T-cell (primary cell): ENCODE results near the gene NRF1. TPM values are rescaled to one million over a fixed set of nuclear protein-coding genes. Genes with fewer than 3 reads are reported as not detected.

Source experiments
- ATAC-seq, 4 experiments: fragments of 200-7000 bp in 3 of 4; fragments of 150-1000 bp in 1 of 4; cut with Tn5 transposase; replicated peaks in 1 of 4; 1 replicate in 3 of 4; 2 replicates in 1 of 4; pipeline ENCODE4 v1.10.0; 2021; ENCODE audit warnings: moderate library complexity in 3 of 4, mild to moderate bottlenecking in 2 of 4, moderate number of reproducible peaks in 1 of 4
- CTCF ChIA-PET, 2 donors: fragments of 300-600 bp; sonication (Branson Sonifier 250); formaldehyde crosslinking; loops; one replicate each; lab custom pipeline; 2022; ENCODE audit warnings: antibody characterized with exemption in 2 of 2; lab: Charles Lee
- POLR2A ChIA-PET, 2 donors: fragments of 300-600 bp; sonication (Branson Sonifier 250); formaldehyde crosslinking; loops; one replicate each; lab custom pipeline; 2022; ENCODE audit warnings: antibody characterized with exemption in 2 of 2; lab: Charles Lee
- DNase-seq, 35 experiments: peaks; one replicate each; pipeline versions ENCODE4 v3.0.0 to v3.0.0-alpha.2; 2013 to 2023
- H3K27ac ChIP-seq: one replicate; pipeline ENCODE4 v1.5.1; 2013; ENCODE audit warnings: low read length
- H3K27me3 ChIP-seq, 2 experiments: replicated peaks in 1 of 2; 1 replicate in 1 of 2; 2 replicates in 1 of 2; pipeline versions ENCODE4 v1.6.1 to v1.7.0; 2013; ENCODE audit warnings: low read length in 1 of 2, mixed read lengths in 1 of 2; ENCODE audit not compliant: control insufficient read depth in 2 of 2, insufficient read depth in 2 of 2; ENCODE audit errors: extremely low read depth in 1 of 2
- H3K36me3 ChIP-seq, 2 donors: 1 replicate in 1 of 2; 2 replicates in 1 of 2; pipeline versions ENCODE4 v1.6.1 to v1.7.0; 2013; ENCODE audit warnings: low read length in 1 of 2; ENCODE audit not compliant: control insufficient read depth in 2 of 2, insufficient read depth in 1 of 2; ENCODE audit errors: extremely low read depth in 1 of 2
- H3K4me1 ChIP-seq, 2 experiments: 1 replicate in 1 of 2; 2 replicates in 1 of 2; pipeline versions ENCODE4 v1.6.1 to v1.7.0; 2013; ENCODE audit warnings: low read length in 2 of 2, mixed read lengths in 1 of 2; ENCODE audit not compliant: insufficient read depth in 2 of 2, control insufficient read depth in 1 of 2; ENCODE audit errors: extremely low read depth in 1 of 2
- H3K4me3 ChIP-seq, 2 donors: 1 replicate in 1 of 2; 2 replicates in 1 of 2; pipeline versions ENCODE4 v1.5.1 to v1.7.0; 2013; ENCODE audit warnings: mild to moderate bottlenecking in 2 of 2, low read length in 1 of 2, moderate library complexity in 1 of 2; ENCODE audit not compliant: control insufficient read depth in 1 of 2; ENCODE audit errors: extremely low read depth in 1 of 2
- H3K9me3 ChIP-seq: 2 replicates; pipeline ENCODE4 v1.7.0; 2013
- H3K27ac Mint-ChIP-seq, 2 donors: one replicate each; pipeline ENCODE4 v1.8.0; 2020 to 2021; ENCODE audit warnings: mild to moderate bottlenecking in 2 of 2, mixed read lengths in 2 of 2
- H3K27me3 Mint-ChIP-seq, 2 donors: one replicate each; pipeline ENCODE4 v1.8.0; 2021 to 2022; ENCODE audit warnings: mixed read lengths in 2 of 2
- H3K36me3 Mint-ChIP-seq: one replicate; pipeline ENCODE4 v1.8.0; 2021; ENCODE audit warnings: mixed read lengths
- H3K4me1 Mint-ChIP-seq, 3 donors: one replicate each; pipeline ENCODE4 v1.8.0; 2020 to 2022; ENCODE audit warnings: mixed read lengths in 3 of 3, mild to moderate bottlenecking in 1 of 3
- H3K4me3 Mint-ChIP-seq, 3 donors: one replicate each; pipeline ENCODE4 v1.8.0; 2020 to 2022; ENCODE audit warnings: mild to moderate bottlenecking in 3 of 3, mixed read lengths in 3 of 3, moderate library complexity in 3 of 3
- H3K9me3 Mint-ChIP-seq, 3 donors: one replicate each; pipeline ENCODE4 v1.8.0; 2020 to 2022; ENCODE audit warnings: mixed read lengths in 3 of 3
- WGBS: methylation state at CpG from one replicate; pipeline ENCODE4 v1.1.5; 2013; ENCODE audit warnings: missing lambda C conversion rate; ENCODE audit not compliant: insufficient coverage; 5-methylcytosine and 5-hydroxymethylcytosine counted together
- total RNA-seq, 35 experiments: library from RNA in 6 of 35; stranded (reverse) in 6 of 35; fragments of 120-200 nt in 1 of 35; gene quantifications; one replicate each; pipeline versions ENCODE4 v1.2.1 to v1.2.4 and lab custom pipeline; 2013 to 2026

Gene NRF1
- total RNA-seq, 5 donors from 2014 or later (not counting 1 experiment from before 2014, with no cell fraction given) = 31.5 to 38.0 (median 35.6) TPM

DNA sequence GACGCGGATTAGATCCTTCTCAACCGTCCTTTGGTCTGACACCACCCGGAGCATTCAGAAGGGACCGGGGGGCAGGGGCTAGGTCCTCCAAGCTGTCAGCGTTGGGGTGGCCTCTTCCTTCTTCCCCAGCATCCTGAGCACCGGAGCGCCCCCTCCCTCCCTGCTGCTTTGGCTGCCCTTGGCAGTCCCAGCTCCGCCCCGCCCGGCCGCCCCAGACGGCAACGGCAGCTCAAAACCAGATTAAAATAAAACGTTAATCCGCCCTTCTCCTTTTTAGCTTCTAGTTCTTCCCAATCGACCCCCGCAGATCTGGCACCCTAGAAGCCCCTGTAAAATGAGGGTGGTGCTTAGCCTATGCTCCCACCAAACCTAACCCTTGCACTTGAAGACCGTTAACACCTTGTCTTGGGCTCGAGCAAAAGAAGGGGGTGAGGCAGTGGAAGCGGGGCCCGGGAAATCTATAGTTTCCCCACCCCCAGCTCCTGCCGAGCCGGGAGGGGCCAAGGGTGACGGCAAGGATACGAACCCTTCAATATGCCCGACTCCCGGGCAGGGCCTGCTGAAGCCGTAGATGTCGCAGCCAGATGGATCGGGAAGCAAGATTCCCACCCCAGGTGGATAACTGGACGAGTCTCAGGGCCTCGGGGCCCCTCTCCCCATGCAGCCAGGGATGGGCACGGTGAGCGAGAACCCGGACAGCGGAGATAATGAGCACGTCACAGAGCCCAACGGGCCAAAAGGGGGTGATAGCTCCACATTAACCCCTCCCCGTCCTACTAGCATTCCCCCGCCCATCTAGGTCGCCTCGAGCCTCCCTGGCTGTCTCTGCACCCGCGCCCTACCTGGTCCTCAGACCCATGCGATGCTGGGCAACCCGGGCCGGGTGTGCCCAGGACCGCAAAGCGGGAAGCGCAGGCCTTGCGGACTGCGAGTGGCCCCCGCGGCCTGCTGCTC lies 169.7 kb downstream of the NRF1 start:
- H3K4me3 ChIP-seq = peak overlapping the region; percentile 40 to 86
- Mint-ChIP-seq H3K36me3 (no peaks in the 10 kb centered on the region), H3K9me3 (no peaks in the 10 kb centered on the region), H3K4me1 (peaks cover 46 to 50% (median 46%) of the 10 kb centered on the region in 3 donors), H3K27ac (peak overlapping the region in 1 of 2 donors; percentile 17), H3K27me3 (peaks cover 40 to 62% of the 10 kb centered on the region in 2 donors), H3K4me3 (peak overlapping the region; percentile 71 to 86 (median 75))
- ChIA-PET POLR2A (interaction anchor here in 1 of 2 donors (0.6 kb wide), 1 partner anchor 55 kb away, joined by 3 read pairs; no protein-coding TSS in a partner anchor), CTCF (interaction anchor here (0.6 to 0.9 kb wide), 3 partner anchors 19 to 483 kb away, joined by 3 to 5 read pairs (median 3); no protein-coding TSS in a partner anchor)
- peaks cover 22 to 96% of the 10 kb centered on the region in 2 experiments for H3K27me3 ChIP-seq
- H3K36me3 ChIP-seq = no peaks in the 10 kb centered on the region
- DNase-seq (peak in 2 of 35 experiments; percentile 28 to 36), ATAC-seq (no peak)
- peaks cover 26 to 79% of the 10 kb centered on the region in 2 experiments for H3K4me1 ChIP-seq
- no peak overlapping the region for H3K27ac ChIP-seq
- 4% methylated on average over 46 of the region's 55 CpGs for WGBS
- no peaks in the 10 kb centered on the region for H3K9me3 ChIP-seq

DNA sequence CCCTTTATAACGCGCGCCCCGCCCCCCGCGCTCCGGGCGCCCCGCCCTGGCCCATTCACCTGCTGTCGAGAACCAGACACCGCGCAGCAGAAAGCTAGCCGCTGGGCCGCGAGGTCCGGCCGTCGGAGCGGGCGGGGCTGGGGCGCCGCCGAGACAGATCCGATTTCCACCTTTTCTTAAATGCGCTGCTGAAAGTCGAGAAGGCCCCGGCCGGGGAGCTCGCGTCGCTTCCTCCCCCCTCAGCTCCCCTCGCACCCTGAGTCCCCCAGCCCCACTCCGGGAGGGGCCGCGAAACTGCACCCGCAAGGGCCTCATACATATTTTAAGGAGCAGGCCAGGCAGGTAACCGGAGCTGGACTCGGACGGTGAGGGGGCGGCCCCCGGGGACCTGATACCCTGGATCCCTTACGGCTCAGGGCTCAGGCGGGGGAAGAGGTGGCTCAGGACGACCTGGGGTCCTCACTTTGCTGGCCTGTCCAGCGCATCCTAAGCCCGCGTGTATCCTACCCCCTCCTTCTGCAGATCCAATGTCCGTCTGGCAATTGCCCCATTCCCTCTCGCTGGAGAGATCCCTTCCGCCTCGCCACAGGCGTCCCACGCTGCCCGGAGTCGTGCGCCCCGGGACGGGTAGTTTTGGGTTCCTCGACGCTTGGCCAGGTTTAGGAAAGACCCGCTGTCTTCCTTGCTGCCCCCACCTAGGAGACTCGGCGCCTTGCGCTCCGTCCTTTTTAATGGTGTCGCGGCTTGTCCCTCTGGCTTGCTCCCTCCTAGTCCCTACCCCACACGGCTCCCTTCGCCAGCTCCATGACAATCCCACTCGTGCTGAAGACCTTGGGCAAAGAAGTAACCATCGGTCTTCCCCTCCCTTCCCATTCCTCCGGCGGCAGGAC lies 170.7 kb downstream of the NRF1 start:
- POLR2A ChIA-PET = no interaction called here
- H3K36me3 Mint-ChIP-seq = no peaks in the 10 kb centered on the region
- peak overlapping the region; percentile 45 to 86 (median 60) for H3K4me3 Mint-ChIP-seq
- H3K36me3 ChIP-seq = no peaks in the 10 kb centered on the region
- H3K27ac ChIP-seq = no peak overlapping the region
- peak overlapping the region in 1 of 2 donors; percentile 49 for H3K27ac Mint-ChIP-seq
- peaks cover 50 to 68% of the 10 kb centered on the region in 2 donors for H3K27me3 Mint-ChIP-seq
- peaks cover 25 to 98% of the 10 kb centered on the region in 2 experiments for H3K27me3 ChIP-seq
- H3K9me3 ChIP-seq = no peaks in the 10 kb centered on the region
- ATAC-seq = no peak
- no peaks in the 10 kb centered on the region for H3K9me3 Mint-ChIP-seq
- CTCF ChIA-PET = interaction anchor here in 1 of 2 donors (0.6 kb wide), 1 partner anchor 484 kb away, joined by 3 read pairs; no protein-coding TSS in a partner anchor
- WGBS = 7% methylated on average over 68 of the region's 73 CpGs
- peaks cover 46 to 55% (median 48%) of the 10 kb centered on the region in 3 donors for H3K4me1 Mint-ChIP-seq
- H3K4me3 ChIP-seq = peak overlapping the region; percentile 6 to 59
- H3K4me1 ChIP-seq = peaks cover 26 to 78% of the 10 kb centered on the region in 2 experiments
- DNase-seq = peak in 1 of 35 experiments; percentile 5

DNA sequence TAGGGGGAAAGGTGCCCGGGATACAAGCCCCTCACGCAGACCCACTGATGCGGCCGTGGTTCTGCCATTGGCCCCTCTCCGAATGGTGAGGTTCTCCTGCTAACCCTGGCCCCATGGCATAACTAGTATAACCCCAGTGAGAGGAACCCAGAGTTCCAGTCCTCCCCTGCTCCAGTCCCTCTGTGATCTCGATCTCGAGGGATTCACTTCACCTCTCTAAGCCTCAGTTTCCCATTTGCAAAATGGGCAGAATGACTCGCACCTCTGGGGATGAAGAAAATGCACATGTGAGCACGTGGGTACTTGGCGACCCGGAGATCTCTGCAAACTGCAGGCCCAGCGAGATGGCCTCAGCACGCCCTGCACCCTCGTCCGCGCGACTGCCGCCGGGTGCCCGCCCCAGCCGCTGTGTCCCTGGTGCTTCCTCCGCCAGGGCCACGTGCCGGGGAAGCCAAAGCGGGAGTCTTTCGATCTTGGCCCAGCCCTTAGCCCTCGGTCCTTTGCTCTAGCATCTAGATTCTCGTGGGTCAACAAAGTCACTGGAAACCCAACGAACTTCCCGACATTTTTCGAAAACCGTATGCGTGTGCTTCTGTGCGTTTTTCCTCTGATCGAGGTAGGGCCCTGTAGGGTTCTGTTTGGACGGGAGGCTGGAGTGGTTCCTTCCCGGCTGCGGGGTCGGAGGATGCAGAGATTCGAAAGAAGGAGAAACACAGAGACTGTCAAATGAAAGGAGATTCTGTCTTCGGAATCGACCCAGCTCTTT lies 171.5 kb downstream of the NRF1 start:
- Mint-ChIP-seq H3K9me3 (no peaks in the 10 kb centered on the region), H3K36me3 (no peaks in the 10 kb centered on the region), H3K4me1 (peaks cover 45 to 55% (median 48%) of the 10 kb centered on the region in 3 donors), H3K4me3 (peak overlapping the region; percentile 45 to 86 (median 60)), H3K27ac (peak overlapping the region in 1 of 2 donors; percentile 49), H3K27me3 (peaks cover 53 to 67% of the 10 kb centered on the region in 2 donors)
- 11% methylated on average over 40 of the region's 42 CpGs for WGBS
- H3K27ac ChIP-seq = no peak overlapping the region
- no peaks in the 10 kb centered on the region for H3K36me3 ChIP-seq
- H3K9me3 ChIP-seq = no peaks in the 10 kb centered on the region
- peaks cover 27 to 97% of the 10 kb centered on the region in 2 experiments for H3K27me3 ChIP-seq
- H3K4me1 ChIP-seq = peaks cover 26 to 72% of the 10 kb centered on the region in 2 experiments
- ChIA-PET CTCF (no interaction called here), POLR2A (interaction anchor here (0.6 to 0.7 kb wide), 2 partner anchors 69 to 166 kb away, joined by 4 to 8 read pairs; no protein-coding TSS in a partner anchor)
- H3K4me3 ChIP-seq = peak overlapping the region in 1 of 2 donors; percentile 59
- ATAC-seq (no peak), DNase-seq (peak in 1 of 35 experiments; percentile 17)

DNA sequence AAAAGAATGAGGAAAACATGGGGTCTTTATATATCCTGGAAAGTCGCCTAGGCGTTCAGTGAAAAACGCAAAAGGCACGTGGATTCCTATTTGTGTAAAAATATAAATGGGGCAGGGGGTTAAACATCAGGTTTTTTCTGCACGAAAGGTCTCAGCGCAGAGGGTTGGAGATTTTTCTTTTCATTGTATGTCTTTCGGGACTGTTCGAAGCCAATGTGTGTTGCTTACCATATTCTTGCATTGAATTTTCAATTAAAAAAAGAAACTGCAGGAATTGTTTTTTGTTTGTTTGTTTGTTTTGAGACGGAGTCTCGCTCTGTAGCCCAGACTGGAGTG lies 172.0 kb downstream of the NRF1 start:
- peaks cover 26 to 68% of the 10 kb centered on the region in 2 experiments for H3K4me1 ChIP-seq
- Mint-ChIP-seq H3K4me3 (peak overlapping the region in 2 of 3 donors; percentile 21 to 86), H3K36me3 (no peaks in the 10 kb centered on the region), H3K4me1 (peaks cover 40 to 52% (median 45%) of the 10 kb centered on the region in 3 donors), H3K27ac (peak overlapping the region in 1 of 2 donors; percentile 36), H3K27me3 (peaks cover 48 to 63% of the 10 kb centered on the region in 2 donors), H3K9me3 (no peaks in the 10 kb centered on the region)
- H3K27me3 ChIP-seq = peaks cover 27 to 96% of the 10 kb centered on the region in 2 experiments
- WGBS = 21% methylated on average over 6 of the region's 10 CpGs
- H3K9me3 ChIP-seq = no peaks in the 10 kb centered on the region
- ATAC-seq = no peak
- H3K36me3 ChIP-seq = no peaks in the 10 kb centered on the region
- POLR2A ChIA-PET = interaction anchor here (0.6 to 0.7 kb wide), 2 partner anchors 69 to 165 kb away, joined by 4 to 8 read pairs; no protein-coding TSS in a partner anchor
- DNase-seq = no peak
- CTCF ChIA-PET = no interaction called here
- H3K27ac ChIP-seq = no peak overlapping the region
- H3K4me3 ChIP-seq = peak overlapping the region in 1 of 2 donors; percentile 59

DNA sequence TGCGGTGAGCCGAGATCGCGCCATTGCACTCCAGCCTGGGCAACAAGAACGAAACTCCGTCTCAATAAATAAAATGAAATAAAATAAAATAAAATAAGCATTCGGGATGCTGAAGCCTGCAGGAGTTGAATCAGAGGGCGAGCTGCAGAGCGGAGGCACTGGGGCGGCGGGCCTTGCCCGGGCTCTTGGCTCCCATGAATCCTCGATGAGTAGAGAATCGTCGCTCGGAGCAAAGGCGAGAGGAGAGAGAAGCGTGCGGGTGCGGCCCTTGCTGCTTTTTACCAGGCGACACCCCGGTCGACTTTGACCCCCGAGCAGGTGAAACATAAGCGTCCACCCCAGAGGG lies 172.9 kb downstream of the NRF1 start:
- no peak for ATAC-seq
- ChIA-PET POLR2A (no interaction called here), CTCF (no interaction called here)
- H3K4me3 ChIP-seq = no peak overlapping the region
- H3K27ac ChIP-seq = no peak overlapping the region
- DNase-seq = no peak
- H3K4me3 Mint-ChIP-seq = peak overlapping the region in 1 of 3 donors; percentile 86
- H3K9me3 Mint-ChIP-seq = no peaks in the 10 kb centered on the region
- H3K27me3 ChIP-seq = peaks cover 27 to 95% of the 10 kb centered on the region in 2 experiments
- peaks cover 40 to 50% (median 44%) of the 10 kb centered on the region in 3 donors for H3K4me1 Mint-ChIP-seq
- 17% methylated on average over 14 of the region's 25 CpGs for WGBS
- no peaks in the 10 kb centered on the region for H3K36me3 ChIP-seq
- peaks cover 26 to 59% of the 10 kb centered on the region in 2 experiments for H3K4me1 ChIP-seq
- no peak overlapping the region for H3K27ac Mint-ChIP-seq
- H3K9me3 ChIP-seq = no peaks in the 10 kb centered on the region
- no peaks in the 10 kb centered on the region for H3K36me3 Mint-ChIP-seq
- peaks cover 55 to 70% of the 10 kb centered on the region in 2 donors for H3K27me3 Mint-ChIP-seq
